Spleen (tissue), 7 donors: ENCODE data around the gene LRMDA.

ENCODE experiments used
- CTCF ChIP-seq, 11 experiments: fragments of 200-600 bp in 7 of 11; fragments of 450-650 bp in 4 of 11; sonication (generic) in 4 of 11; IDR thresholded peaks in 8 of 11; conservative IDR thresholded peaks in 3 of 11; 1 replicate in 7 of 11; 2 replicates in 4 of 11; pipeline versions ENCODE4 v1.4.0 to v1.8.0; 2016 to 2021; ENCODE audit warnings: antibody characterized with exemption in 11 of 11, inconsistent platforms in 4 of 11, mild to moderate bottlenecking in 1 of 11
- POLR2A ChIP-seq, 3 donors: fragments of 450-650 bp; IDR thresholded peaks; one replicate each; pipeline ENCODE4 v1.5.1; 2017; ENCODE audit warnings: antibody characterized with exemption in 3 of 3, mild to moderate bottlenecking in 1 of 3
- donor health status: DM: no; HTN: no; CAD: no; lungs with moderate emphysema.
- donor health status: DM: no; HTN: no; CAD: no.
- donor health status: DM: no; HTN: no; CAD: no.

GRCh38 chr10:76017026-76017732, 585.8 kb downstream of the LRMDA start:
- TF ChIP-seq CTCF (IDR thresholded peaks at IDR 0.05 in 8 of 11, conservative IDR thresholded peaks at IDR 0.05 in 3 of 11) = no peak
- no peak for TF ChIP-seq POLR2A (IDR thresholded peaks at IDR 0.05)
